ENCODE results near the gene DSN1. TPM values are rescaled to one million over a fixed set of nuclear protein-coding genes. Genes with fewer than 3 reads are reported as not detected.

Gene DSN1
- total RNA-seq, 1 experiment from 2014 or later, result 40.8 TPM

DNA sequence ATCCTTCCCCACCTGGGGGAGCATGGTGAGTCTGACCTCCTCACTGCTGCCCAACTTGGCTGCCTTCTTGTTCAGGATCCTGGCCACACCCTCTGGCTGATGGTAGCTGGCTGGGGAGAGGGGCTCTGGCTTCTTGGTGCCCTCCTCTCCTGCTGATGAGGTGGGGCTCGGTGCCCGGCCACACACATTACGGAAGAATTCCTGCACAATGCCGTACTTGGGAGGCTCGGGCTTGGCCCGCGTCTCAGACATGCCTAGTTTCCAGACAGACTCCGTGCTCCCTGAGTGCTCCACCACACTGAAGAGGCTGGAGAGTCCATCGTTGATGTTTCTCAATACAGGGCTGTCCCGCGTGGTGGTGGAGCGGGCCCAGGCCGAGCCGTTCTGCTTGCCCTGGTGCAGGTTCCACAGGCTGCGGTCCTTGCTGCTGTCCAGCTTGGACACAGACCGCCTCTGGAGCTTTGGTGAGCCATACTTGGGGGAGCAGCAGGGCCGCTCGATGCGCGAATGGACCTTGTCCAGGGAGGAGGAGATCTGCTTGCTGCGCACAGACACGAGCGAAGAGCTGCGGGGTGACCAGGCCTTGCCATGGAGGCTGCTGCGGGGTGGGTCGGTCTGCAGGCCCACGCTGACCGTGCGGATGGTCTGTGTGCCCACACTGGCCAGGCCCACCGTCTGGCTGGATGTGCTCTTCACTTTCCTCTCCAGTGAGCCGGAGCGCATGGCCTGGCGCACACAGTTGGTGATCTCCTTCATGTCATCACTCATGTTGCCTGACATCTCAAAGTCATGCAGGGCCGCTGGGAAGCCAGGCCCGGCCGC, 19.9 kb upstream of the DSN1 start:
- no peak overlapping the region for H3K27ac ChIP-seq (ENCODE audit: low read depth, low read length, poor library complexity, severe bottlenecking)
- no peak for TF ChIP-seq CTCF (conservative IDR thresholded peaks at IDR 0.05; ENCODE audit: low read depth, low read length)
- TF ChIP-seq EZH2 (IDR thresholded peaks at IDR 0.05; ENCODE audit: borderline replicate concordance, low read depth, low read length, poor library complexity, severe bottlenecking), result no peak
- CTCF ChIA-PET, result no interaction called here
- intact Hi-C loops (cut with micrococcal nuclease; ENCODE audit: unreplicated experiment), result no loop called here
- H3K9me3 ChIP-seq (ENCODE audit: low read depth, low read length, poor library complexity, severe bottlenecking), result no peaks in the 10 kb centered on the region
- no peaks in the 10 kb centered on the region for H3K27me3 ChIP-seq (replicated peaks; ENCODE audit: insufficient read depth, low read depth, low read length, poor library complexity)
- no peak overlapping the region for H3K4me3 ChIP-seq (ENCODE audit: low read depth, low read length, poor library complexity, severe bottlenecking)
- no peaks in the 10 kb centered on the region for H3K4me1 ChIP-seq (ENCODE audit: insufficient read depth, low read length, poor library complexity, severe bottlenecking)
- POLR2A ChIA-PET (ENCODE audit: low non-redundant PET), result no interaction called here
- no TSS peak for BruUV-seq (replicated peaks)
- no peak for DNase-seq (ENCODE audit: low spot score)
- peaks cover 48% of the 10 kb centered on the region for H3K36me3 ChIP-seq (ENCODE audit: insufficient read depth, low read length, poor library complexity, severe bottlenecking)

- no peak overlapping the region for H3K27ac ChIP-seq (ENCODE audit: low read depth, low read length, poor library complexity, severe bottlenecking)
- ChIA-PET CTCF (interaction anchor here (0.7 kb wide), 2 partner anchors 16 to 71 kb away, joined by 3 to 5 read pairs; a partner anchor contains a TSS), POLR2A (ENCODE audit: low non-redundant PET) (no interaction called here)
- H3K36me3 ChIP-seq (ENCODE audit: insufficient read depth, low read length, poor library complexity, severe bottlenecking), result peaks cover 37% of the 10 kb centered on the region
- peak; percentile 48 for TF ChIP-seq CTCF (conservative IDR thresholded peaks at IDR 0.05; ENCODE audit: low read depth, low read length)
- TF ChIP-seq EZH2 (IDR thresholded peaks at IDR 0.05; ENCODE audit: borderline replicate concordance, low read depth, low read length, poor library complexity, severe bottlenecking), result no peak
- H3K4me3 ChIP-seq (ENCODE audit: low read depth, low read length, poor library complexity, severe bottlenecking), result no peak overlapping the region
- H3K27me3 ChIP-seq (replicated peaks; ENCODE audit: insufficient read depth, low read depth, low read length, poor library complexity), result no peaks in the 10 kb centered on the region
- DNase-seq (ENCODE audit: low spot score), result peak; percentile 65
- BruUV-seq (replicated peaks), result no TSS peak
- intact Hi-C loops (cut with micrococcal nuclease; ENCODE audit: unreplicated experiment), result no loop called here
- H3K9me3 ChIP-seq (ENCODE audit: low read depth, low read length, poor library complexity, severe bottlenecking), result no peaks in the 10 kb centered on the region
- no peaks in the 10 kb centered on the region for H3K4me1 ChIP-seq (ENCODE audit: insufficient read depth, low read length, poor library complexity, severe bottlenecking)
Observed at GRCh38 chr20:36792422-36792821, 18.9 kb upstream of the DSN1 start.

DNA sequence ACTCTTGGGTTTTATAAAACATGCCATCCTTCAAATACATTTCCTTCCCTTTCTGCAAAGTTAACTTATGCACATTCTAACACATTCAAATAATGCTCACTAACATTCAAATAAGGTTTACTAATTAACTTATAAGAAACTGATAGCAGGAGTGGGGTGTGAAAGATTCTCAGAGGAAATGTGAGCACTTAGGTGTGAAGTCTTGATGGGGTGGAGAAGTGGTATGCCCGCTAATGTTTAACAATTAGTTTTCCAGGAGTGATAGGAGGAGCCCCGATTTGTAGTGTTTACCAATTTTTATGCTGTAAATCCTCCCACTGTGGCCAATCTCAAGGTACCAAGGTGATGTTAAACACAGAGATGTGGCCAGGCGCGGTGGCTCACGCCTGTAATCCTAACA, 18.3 kb upstream of the DSN1 start:
- Histone ChIP-seq H3K27me3 (replicated peaks; ENCODE audit: insufficient read depth, low read depth, low read length, poor library complexity) (no peaks in the 10 kb centered on the region), H3K4me3 (ENCODE audit: low read depth, low read length, poor library complexity, severe bottlenecking) (no peak overlapping the region), H3K4me1 (ENCODE audit: insufficient read depth, low read length, poor library complexity, severe bottlenecking) (no peaks in the 10 kb centered on the region), H3K27ac (ENCODE audit: low read depth, low read length, poor library complexity, severe bottlenecking) (no peak overlapping the region), H3K9me3 (ENCODE audit: low read depth, low read length, poor library complexity, severe bottlenecking) (no peaks in the 10 kb centered on the region), H3K36me3 (ENCODE audit: insufficient read depth, low read length, poor library complexity, severe bottlenecking) (peaks cover 32% of the 10 kb centered on the region)
- TF ChIP-seq EZH2 (IDR thresholded peaks at IDR 0.05; ENCODE audit: borderline replicate concordance, low read depth, low read length, poor library complexity, severe bottlenecking) (no peak), CTCF (conservative IDR thresholded peaks at IDR 0.05; ENCODE audit: low read depth, low read length) (no peak)
- no peak for DNase-seq (ENCODE audit: low spot score)
- intact Hi-C loops (cut with micrococcal nuclease; ENCODE audit: unreplicated experiment), result no loop called here
- POLR2A ChIA-PET (ENCODE audit: low non-redundant PET), result no interaction called here
- no TSS peak for BruUV-seq (replicated peaks)
- CTCF ChIA-PET, result no interaction called here

Measured in A673 (cell line).